GM23338 (cell line): ENCODE results near the gene LYRM9. TPM values are rescaled to one million over a fixed set of nuclear protein-coding genes. Genes with fewer than 3 reads are reported as not detected.
A peak's percentile ranks its signal among the peaks of the same experiment; 100 is the strongest.
"Not testable (repeated sequence)": the region's sequence is repeated elsewhere in the genome, so short reads cannot be mapped to it uniquely, and the experiment has no call there.

Experiments
- ATAC-seq: fragments of 200-7000 bp; cut with Tn5 transposase; 3 replicates; pipeline ENCODE4 v1.9.1; 2020
- DNase-seq: peaks from one replicate; pipeline ENCODE4 v3.0.0-alpha.2; 2015; ENCODE audit warnings: low spot score
- H2AFZ ChIP-seq: fragments of 200-600 bp; sonication (generic); 2 replicates; pipeline ENCODE4 v1.8.0; 2016; ENCODE audit warnings: antibody characterized with exemption, mild to moderate bottlenecking, moderate library complexity
- H3F3A ChIP-seq: fragments of 200-600 bp; sonication (generic); replicated peaks from 2 replicates; pipeline ENCODE4 v1.8.0; 2017; ENCODE audit warnings: antibody characterized with exemption, mixed run types, low read depth
- H3K27ac ChIP-seq: fragments of 200-600 bp; sonication (generic); 2 replicates; pipeline ENCODE4 v1.6.1; 2016; ENCODE audit warnings: low read depth
- H3K27me3 ChIP-seq: fragments of 200-600 bp; sonication (generic); 2 replicates; pipeline ENCODE4 v1.8.0; 2016; ENCODE audit warnings: mild to moderate bottlenecking, mixed run types, moderate library complexity; ENCODE audit not compliant: insufficient read depth
- H3K36me3 ChIP-seq: fragments of 200-600 bp; sonication (generic); 2 replicates; pipeline ENCODE4 v1.8.0; 2016; ENCODE audit warnings: mild to moderate bottlenecking; ENCODE audit not compliant: insufficient read depth
- H3K4me1 ChIP-seq: fragments of 200-600 bp; sonication (generic); 2 replicates; pipeline ENCODE4 v1.8.0; 2016; ENCODE audit warnings: mild to moderate bottlenecking, moderate library complexity; ENCODE audit not compliant: insufficient read depth
- H3K4me2 ChIP-seq: fragments of 200-600 bp; sonication (generic); 2 replicates; pipeline ENCODE4 v1.7.1; 2017; ENCODE audit warnings: mixed run types
- H3K4me3 ChIP-seq: fragments of 200-600 bp; sonication (generic); 2 replicates; pipeline ENCODE4 v1.6.1; 2016; ENCODE audit warnings: mixed run types
- H3K79me2 ChIP-seq: fragments of 200-600 bp; sonication (generic); replicated peaks from 2 replicates; pipeline ENCODE4 v1.8.0; 2017; ENCODE audit warnings: mild to moderate bottlenecking; ENCODE audit not compliant: insufficient read depth
- H3K9me2 ChIP-seq: fragments of 200-600 bp; sonication (generic); 2 replicates; pipeline ENCODE4 v1.8.0; 2017; ENCODE audit not compliant: insufficient read depth
- H4K20me1 ChIP-seq: fragments of 200-600 bp; sonication (generic); replicated peaks from 2 replicates; pipeline ENCODE4 v1.8.0; 2017; ENCODE audit warnings: mild to moderate bottlenecking; ENCODE audit not compliant: insufficient read depth
- H3K27ac Mint-ChIP-seq: 2 replicates; pipeline ENCODE4 v1.8.0; 2020; ENCODE audit warnings: inconsistent platforms, mild to moderate bottlenecking, moderate library complexity, mixed read lengths
- H3K27me3 Mint-ChIP-seq: 3 replicates; pipeline ENCODE4 v1.8.0; 2022; ENCODE audit warnings: low read depth, mild to moderate bottlenecking, moderate library complexity, mixed read lengths, inconsistent platforms; ENCODE audit not compliant: insufficient read depth, poor library complexity
- H3K36me3 Mint-ChIP-seq: 3 replicates; pipeline ENCODE4 v1.8.0; 2021; ENCODE audit warnings: low read depth, mild to moderate bottlenecking, inconsistent platforms, moderate library complexity, mixed read lengths
- H3K4me1 Mint-ChIP-seq: 3 replicates; pipeline ENCODE4 v1.8.0; 2020; ENCODE audit warnings: mild to moderate bottlenecking, inconsistent platforms, mixed read lengths
- H3K4me3 Mint-ChIP-seq: 3 replicates; pipeline ENCODE4 v1.8.0; 2021; ENCODE audit warnings: moderate library complexity, mild to moderate bottlenecking, inconsistent platforms, mixed read lengths
- H3K9me3 Mint-ChIP-seq: 3 replicates; pipeline ENCODE4 v1.8.0; 2020; ENCODE audit warnings: moderate library complexity, mild to moderate bottlenecking, inconsistent platforms, mixed read lengths
- polyA plus RNA-seq: library from polyadenylated mRNA; unstranded; fragments of >200 nt; fragmentation: Nextera tagmentation; extraction: Ambion mirVana; gene quantifications from 2 replicates; pipeline ENCODE4 v1.2.1, GENCODE V29; 2016
- total RNA-seq: library from RNA; depleted of rRNA; stranded (reverse); fragments of >200 nt; shearing (Covaris generic); gene quantifications from 2 replicates; pipeline ENCODE4 v1.2.3, GENCODE V29; 2014
- TF ChIP-seq, protein P1 (sequence below): fragments of 250-450 bp; sonication (Bioruptor Pico); IDR thresholded peaks from 2 replicates; pipeline ENCODE4 v1.5.0; 2020; ENCODE audit warnings: mild to moderate bottlenecking, moderate library complexity
- TF ChIP-seq, protein P2 (sequence below): IDR thresholded peaks from one replicate; pipeline ENCODE4 v1.6.1; 2018; ENCODE audit warnings: antibody characterized with exemption; ENCODE audit not compliant: unreplicated experiment

The LYRM9 gene
- total and polyA plus RNA-seq, 2 experiments from 2014 or later = 4.7 to 6.2 TPM

DNA sequence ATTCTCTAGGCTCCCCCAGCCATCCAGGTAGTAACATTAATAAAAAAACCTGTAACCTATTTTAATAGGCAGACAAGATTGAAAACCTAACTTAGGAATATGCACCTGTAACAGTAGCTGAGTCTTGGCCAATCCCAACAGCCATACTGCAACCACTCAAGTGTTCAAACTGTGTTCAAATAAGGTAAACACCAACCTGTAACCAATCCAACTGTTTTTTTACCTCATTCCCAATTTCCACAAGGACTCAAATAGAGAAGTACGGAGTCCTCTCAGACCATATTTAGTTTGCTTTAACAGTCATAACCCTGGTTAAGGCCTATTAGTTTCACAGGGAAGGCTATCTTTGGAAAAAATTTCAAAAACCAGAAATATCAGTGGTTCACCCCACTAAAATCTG is 52.5 kb downstream of the LYRM9 start (continued):
- TF ChIP-seq, protein P1, sequence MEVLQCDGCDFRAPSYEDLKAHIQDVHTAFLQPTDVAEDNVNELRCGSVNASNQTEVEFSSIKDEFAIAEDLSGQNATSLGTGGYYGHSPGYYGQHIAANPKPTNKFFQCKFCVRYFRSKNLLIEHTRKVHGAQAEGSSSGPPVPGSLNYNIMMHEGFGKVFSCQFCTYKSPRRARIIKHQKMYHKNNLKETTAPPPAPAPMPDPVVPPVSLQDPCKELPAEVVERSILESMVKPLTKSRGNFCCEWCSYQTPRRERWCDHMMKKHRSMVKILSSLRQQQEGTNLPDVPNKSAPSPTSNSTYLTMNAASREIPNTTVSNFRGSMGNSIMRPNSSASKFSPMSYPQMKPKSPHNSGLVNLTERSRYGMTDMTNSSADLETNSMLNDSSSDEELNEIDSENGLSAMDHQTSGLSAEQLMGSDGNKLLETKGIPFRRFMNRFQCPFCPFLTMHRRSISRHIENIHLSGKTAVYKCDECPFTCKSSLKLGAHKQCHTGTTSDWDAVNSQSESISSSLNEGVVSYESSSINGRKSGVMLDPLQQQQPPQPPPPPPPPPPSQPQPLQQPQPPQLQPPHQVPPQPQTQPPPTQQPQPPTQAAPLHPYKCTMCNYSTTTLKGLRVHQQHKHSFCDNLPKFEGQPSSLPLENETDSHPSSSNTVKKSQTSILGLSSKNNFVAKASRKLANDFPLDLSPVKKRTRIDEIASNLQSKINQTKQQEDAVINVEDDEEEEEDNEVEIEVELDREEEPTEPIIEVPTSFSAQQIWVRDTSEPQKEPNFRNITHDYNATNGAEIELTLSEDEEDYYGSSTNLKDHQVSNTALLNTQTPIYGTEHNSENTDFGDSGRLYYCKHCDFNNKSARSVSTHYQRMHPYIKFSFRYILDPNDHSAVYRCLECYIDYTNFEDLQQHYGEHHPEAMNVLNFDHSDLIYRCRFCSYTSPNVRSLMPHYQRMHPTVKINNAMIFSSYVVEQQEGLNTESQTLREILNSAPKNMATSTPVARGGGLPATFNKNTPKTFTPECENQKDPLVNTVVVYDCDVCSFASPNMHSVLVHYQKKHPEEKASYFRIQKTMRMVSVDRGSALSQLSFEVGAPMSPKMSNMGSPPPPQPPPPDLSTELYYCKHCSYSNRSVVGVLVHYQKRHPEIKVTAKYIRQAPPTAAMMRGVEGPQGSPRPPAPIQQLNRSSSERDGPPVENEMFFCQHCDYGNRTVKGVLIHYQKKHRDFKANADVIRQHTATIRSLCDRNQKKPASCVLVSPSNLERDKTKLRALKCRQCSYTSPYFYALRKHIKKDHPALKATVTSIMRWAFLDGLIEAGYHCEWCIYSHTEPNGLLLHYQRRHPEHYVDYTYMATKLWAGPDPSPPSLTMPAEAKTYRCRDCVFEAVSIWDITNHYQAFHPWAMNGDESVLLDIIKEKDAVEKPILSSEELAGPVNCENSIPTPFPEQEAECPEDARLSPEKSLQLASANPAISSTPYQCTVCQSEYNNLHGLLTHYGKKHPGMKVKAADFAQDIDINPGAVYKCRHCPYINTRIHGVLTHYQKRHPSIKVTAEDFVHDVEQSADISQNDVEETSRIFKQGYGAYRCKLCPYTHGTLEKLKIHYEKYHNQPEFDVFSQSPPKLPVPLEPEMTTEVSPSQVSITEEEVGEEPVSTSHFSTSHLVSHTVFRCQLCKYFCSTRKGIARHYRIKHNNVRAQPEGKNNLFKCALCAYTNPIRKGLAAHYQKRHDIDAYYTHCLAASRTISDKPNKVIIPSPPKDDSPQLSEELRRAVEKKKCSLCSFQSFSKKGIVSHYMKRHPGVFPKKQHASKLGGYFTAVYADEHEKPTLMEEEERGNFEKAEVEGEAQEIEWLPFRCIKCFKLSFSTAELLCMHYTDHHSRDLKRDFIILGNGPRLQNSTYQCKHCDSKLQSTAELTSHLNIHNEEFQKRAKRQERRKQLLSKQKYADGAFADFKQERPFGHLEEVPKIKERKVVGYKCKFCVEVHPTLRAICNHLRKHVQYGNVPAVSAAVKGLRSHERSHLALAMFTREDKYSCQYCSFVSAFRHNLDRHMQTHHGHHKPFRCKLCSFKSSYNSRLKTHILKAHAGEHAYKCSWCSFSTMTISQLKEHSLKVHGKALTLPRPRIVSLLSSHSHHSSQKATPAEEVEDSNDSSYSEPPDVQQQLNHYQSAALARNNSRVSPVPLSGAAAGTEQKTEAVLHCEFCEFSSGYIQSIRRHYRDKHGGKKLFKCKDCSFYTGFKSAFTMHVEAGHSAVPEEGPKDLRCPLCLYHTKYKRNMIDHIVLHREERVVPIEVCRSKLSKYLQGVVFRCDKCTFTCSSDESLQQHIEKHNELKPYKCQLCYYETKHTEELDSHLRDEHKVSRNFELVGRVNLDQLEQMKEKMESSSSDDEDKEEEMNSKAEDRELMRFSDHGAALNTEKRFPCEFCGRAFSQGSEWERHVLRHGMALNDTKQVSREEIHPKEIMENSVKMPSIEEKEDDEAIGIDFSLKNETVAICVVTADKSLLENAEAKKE (CRISPR knock-in tag) = no peak
- TF ChIP-seq, protein P2, sequence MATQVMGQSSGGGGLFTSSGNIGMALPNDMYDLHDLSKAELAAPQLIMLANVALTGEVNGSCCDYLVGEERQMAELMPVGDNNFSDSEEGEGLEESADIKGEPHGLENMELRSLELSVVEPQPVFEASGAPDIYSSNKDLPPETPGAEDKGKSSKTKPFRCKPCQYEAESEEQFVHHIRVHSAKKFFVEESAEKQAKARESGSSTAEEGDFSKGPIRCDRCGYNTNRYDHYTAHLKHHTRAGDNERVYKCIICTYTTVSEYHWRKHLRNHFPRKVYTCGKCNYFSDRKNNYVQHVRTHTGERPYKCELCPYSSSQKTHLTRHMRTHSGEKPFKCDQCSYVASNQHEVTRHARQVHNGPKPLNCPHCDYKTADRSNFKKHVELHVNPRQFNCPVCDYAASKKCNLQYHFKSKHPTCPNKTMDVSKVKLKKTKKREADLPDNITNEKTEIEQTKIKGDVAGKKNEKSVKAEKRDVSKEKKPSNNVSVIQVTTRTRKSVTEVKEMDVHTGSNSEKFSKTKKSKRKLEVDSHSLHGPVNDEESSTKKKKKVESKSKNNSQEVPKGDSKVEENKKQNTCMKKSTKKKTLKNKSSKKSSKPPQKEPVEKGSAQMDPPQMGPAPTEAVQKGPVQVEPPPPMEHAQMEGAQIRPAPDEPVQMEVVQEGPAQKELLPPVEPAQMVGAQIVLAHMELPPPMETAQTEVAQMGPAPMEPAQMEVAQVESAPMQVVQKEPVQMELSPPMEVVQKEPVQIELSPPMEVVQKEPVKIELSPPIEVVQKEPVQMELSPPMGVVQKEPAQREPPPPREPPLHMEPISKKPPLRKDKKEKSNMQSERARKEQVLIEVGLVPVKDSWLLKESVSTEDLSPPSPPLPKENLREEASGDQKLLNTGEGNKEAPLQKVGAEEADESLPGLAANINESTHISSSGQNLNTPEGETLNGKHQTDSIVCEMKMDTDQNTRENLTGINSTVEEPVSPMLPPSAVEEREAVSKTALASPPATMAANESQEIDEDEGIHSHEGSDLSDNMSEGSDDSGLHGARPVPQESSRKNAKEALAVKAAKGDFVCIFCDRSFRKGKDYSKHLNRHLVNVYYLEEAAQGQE = no peak

DNA sequence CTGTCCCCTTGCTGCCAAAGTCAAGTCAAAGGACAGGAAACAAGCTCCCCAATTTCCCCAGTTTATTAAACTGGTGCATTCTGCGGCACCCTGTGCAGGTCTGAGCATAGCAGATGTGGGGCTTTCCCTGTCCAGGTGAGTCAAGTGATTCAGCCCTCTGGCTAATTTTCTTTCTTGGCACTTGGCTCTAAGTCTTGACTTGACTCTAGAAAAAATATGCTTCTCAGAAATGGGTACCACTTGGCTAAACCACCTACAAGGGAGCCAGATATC is 52.8 kb downstream of the LYRM9 start:
- not testable (repeated sequence) for H3K79me2 ChIP-seq, ATAC-seq, H3K36me3 Mint-ChIP-seq

DNA sequence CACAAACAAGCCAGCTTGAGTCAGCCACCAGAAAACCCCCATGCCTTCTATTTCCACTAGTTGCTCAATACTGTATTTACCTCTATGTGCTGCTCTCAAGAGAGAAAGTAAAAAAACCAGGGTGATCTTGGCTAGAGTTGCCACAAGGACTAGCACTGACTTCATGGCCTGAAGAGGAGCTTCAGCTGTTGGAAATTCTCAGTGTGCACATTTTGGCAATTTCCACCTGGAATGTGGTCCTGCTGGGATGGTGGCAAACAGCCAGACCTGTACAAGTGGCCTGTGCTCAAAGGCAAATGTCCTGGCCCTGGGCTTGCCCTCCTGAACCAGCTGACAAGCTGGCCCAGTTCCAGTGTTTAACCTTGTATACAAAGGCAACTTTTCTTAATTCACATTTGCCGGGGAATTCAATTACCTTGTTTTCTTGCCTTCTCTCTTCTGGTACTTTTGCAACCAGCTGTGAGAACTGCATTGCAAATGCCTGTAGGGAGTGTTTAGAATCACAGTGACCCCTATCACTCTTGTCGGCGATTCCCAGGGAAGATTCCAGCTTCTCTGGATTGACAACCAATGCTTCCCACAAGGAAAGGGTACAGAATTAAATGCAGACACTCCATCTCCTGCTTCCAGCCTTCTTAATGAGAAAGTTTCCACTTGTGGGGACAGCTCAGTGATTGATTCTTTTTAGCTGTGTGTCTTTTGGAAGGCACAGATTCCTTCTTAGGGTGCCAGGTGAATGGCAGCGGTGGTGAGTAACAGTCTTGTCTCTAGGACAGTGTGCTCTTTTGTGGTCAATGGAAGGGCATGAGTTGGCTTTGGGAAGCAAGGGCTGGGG is 53.4 kb downstream of the LYRM9 start:
- not testable (repeated sequence) for H3K4me3 Mint-ChIP-seq, H3K27me3 Mint-ChIP-seq
- ATAC-seq = peak; percentile 76

More for the DNA sequence above, 52.8 kb downstream of the LYRM9 start:
- not testable (repeated sequence) for H2AFZ ChIP-seq, H3K36me3 ChIP-seq, H3K4me3 ChIP-seq, H3K27me3 ChIP-seq, H3K4me1 Mint-ChIP-seq, H3K9me2 ChIP-seq, H3K27me3 Mint-ChIP-seq, H3K27ac Mint-ChIP-seq, H3K4me2 ChIP-seq, H3K9me3 Mint-ChIP-seq, DNase-seq, H3F3A ChIP-seq, H3K4me3 Mint-ChIP-seq, H3K4me1 ChIP-seq, H4K20me1 ChIP-seq, H3K27ac ChIP-seq

DNA sequence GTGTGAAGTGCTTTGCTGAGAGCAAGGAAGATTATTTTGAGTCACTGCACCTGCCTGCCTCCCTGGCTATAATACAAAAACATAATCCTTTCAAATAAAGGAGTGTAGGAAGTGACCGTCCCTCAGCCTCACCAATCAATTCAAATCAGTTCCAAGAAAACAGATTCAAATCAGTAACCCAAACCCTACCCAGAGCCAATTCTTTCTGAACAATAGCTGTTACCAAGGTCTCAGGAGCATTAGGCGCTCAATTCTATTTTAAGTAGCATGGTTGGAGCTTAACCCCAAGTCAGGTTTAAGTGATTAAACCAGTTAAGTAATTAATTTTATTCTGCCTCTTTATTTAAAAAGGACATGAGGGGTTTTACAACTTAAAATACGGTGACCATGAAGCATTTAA is 54.6 kb downstream of the LYRM9 start:
- H3K27me3 Mint-ChIP-seq, H3K9me2 ChIP-seq, H2AFZ ChIP-seq, H3F3A ChIP-seq, H3K9me3 Mint-ChIP-seq, H3K79me2 ChIP-seq, DNase-seq, H3K27me3 ChIP-seq, H3K4me2 ChIP-seq, H3K36me3 Mint-ChIP-seq, H3K27ac Mint-ChIP-seq, H4K20me1 ChIP-seq, H3K4me3 Mint-ChIP-seq, ATAC-seq, H3K36me3 ChIP-seq, H3K27ac ChIP-seq, H3K4me3 ChIP-seq, H3K4me1 ChIP-seq, H3K4me1 Mint-ChIP-seq: not testable (repeated sequence)

More for the DNA sequence above, 53.4 kb downstream of the LYRM9 start:
- DNase-seq, H3K27ac Mint-ChIP-seq, H3K27me3 ChIP-seq, H3F3A ChIP-seq, H3K4me1 ChIP-seq, H3K9me3 Mint-ChIP-seq, H3K4me3 ChIP-seq, H4K20me1 ChIP-seq, H3K36me3 ChIP-seq, H3K4me1 Mint-ChIP-seq, H2AFZ ChIP-seq, H3K79me2 ChIP-seq, H3K27ac ChIP-seq, H3K36me3 Mint-ChIP-seq, H3K4me2 ChIP-seq, H3K9me2 ChIP-seq: not testable (repeated sequence)
